ENCODE results near the gene ITGA2.
A peak's percentile ranks its signal among the peaks of the same experiment; 100 is the strongest.

The ITGA2 gene

DNA sequence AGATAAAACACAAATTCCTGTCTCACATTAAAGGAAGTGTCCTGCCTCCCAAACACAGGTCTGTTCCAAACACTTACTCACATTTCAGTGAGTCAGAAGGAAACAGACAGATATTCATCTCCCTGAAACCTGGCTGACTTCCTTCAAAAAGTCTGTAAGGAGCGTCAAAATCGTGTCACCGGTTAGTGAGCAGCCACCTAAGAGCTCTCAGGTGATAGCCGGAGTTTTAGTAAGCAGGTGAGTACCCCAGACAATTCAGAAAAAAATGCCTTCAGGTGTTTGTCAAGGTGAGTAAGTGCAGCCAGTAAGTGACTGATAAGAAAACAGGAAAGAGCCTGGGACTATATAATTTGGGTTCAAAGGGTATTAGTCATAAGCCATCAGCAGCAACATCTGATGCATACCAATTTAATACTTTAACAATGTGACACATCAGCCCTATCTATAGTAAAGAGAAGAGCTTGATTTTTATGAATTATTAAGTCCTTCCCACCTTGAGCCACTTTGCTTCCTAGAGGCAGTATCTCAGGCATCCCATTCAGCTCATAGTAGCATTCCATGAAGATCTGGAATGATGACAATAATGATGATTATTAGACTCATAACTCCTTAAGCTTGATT lies 1.3 kb upstream of the ITGA2 start:
- DNase-seq (ENCODE audit: low read depth), result peak; percentile 42
- no peak overlapping the region for H3K4me3 ChIP-seq (replicated peaks; ENCODE audit: low read depth, low read length)
- TF ChIP-seq, protein P1, sequence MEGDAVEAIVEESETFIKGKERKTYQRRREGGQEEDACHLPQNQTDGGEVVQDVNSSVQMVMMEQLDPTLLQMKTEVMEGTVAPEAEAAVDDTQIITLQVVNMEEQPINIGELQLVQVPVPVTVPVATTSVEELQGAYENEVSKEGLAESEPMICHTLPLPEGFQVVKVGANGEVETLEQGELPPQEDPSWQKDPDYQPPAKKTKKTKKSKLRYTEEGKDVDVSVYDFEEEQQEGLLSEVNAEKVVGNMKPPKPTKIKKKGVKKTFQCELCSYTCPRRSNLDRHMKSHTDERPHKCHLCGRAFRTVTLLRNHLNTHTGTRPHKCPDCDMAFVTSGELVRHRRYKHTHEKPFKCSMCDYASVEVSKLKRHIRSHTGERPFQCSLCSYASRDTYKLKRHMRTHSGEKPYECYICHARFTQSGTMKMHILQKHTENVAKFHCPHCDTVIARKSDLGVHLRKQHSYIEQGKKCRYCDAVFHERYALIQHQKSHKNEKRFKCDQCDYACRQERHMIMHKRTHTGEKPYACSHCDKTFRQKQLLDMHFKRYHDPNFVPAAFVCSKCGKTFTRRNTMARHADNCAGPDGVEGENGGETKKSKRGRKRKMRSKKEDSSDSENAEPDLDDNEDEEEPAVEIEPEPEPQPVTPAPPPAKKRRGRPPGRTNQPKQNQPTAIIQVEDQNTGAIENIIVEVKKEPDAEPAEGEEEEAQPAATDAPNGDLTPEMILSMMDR (IDR thresholded peaks at IDR 0.05; ENCODE audit: low read length, missing control alignments), result no peak

DNA sequence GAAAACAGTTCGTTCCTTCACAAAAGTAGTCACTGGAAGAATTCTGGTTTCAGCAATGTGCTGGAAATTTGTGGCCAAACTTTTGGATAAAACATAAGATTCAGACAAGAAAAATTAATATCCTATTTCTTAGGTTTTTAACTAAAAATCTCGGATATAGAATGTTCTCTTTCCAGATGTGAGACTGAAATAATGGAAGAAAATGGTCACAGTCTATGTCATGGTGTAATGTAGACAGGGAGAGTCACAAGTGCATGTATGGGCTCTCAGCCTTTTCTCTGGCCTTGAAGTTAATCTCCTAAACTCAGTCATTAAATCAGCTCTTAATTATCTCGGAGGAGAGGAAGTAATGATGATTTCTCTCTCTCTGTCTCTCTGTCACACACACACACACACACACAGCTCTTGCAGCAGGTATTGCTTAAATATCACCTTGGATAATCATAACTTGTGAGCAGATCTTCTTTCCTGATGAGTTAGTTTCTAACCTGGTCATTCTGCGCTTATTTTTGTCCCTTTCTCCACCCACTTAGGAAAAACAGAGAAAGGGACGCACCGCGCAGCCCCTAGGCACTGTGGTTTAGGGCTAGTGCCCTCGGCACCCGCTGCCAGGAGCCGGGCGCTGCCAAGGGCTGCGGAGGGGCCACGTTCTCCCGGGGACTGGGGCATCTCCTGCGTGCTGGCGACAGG lies 672 bp upstream of the ITGA2 start:
- TF ChIP-seq, protein P1 (IDR thresholded peaks at IDR 0.05; ENCODE audit: low read length, missing control alignments), result no peak
- peak overlapping the region; percentile 76 for H3K4me3 ChIP-seq (replicated peaks; ENCODE audit: low read depth, low read length)
- no peak for DNase-seq (ENCODE audit: low read depth)

DNA sequence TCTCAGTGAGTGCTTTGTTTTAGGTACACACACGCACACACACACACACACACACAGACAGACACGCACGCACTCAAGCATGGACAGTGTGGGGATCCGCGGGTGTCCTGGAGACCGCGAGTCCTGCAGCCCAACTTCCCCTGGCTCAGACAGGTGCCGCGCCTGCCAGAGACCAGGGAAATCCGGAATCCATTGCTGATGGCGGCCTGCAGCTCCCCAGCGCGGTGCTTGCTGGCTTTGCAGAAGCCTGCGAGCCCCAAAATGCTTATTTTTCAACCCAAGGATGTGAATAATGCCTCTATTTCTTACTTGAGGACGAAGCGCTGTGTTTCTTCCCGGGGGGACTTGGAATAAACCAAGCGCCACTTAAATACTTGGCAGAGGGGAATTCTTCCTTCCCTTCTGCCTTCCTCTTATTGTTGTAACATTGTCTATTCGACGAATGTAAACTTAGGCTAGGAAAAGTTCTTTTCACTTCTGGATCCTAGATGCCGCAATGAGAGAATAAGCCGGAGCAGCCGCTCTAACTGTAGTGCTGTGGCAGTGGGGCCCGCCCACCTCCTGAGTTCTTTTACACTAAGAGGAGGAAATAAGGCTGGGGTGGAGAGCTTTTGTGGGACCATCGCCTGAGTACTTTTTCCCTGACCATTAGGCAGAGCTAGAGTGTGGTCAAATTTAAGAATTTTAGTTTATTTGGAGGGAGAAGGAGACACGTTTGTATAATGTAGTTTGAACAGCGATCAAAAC lies 802 bp downstream of the ITGA2 start:
- TF ChIP-seq, protein P1 (IDR thresholded peaks at IDR 0.05; ENCODE audit: low read length, missing control alignments), result peak; percentile 33
- H3K4me3 ChIP-seq (replicated peaks; ENCODE audit: low read depth, low read length), result peak overlapping the region; percentile 76
- DNase-seq (ENCODE audit: low read depth), result peak; percentile 56

DNA sequence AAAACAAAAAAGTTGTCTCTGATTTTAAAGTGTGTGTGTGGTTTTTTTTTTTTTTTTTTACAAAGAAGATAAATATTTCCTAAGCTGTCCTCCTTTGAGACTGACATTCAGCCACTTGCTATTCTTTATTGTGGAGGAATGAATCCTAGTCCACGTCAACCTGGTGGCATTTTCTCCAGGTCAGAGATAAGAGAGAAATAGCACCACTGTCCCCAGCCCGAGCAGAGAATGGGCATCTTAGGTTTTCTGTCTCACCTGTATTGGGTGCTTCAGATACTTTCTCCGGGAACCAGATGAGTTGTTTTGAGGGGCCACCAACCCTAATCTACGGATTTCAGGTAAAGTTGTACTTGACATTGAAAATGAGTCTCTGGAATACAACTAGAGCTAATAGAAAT lies 1.4 kb downstream of the ITGA2 start:
- H3K4me3 ChIP-seq (replicated peaks; ENCODE audit: low read depth, low read length), result peak overlapping the region; percentile 76
- DNase-seq (ENCODE audit: low read depth), result no peak
- TF ChIP-seq, protein P1 (IDR thresholded peaks at IDR 0.05; ENCODE audit: low read length, missing control alignments), result no peak

DNA sequence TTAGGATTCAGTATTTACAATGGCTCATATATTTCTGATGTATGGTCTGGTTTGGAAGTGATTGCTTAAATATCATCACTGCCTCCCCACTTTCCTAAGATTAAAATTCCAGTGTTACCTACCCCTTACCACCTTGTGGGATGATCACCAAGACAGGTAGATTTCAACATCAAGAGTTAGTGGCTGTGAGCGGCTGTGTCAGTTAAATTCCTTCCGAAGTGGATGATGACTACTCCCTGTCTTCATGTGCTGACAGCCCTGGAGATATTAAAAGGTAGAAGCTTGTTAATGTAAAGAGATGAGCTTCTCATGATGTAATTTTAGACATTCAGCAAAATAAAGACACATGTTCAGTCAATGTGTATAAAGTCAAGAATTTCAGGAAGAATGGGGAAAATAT lies 4.2 kb downstream of the ITGA2 start:
- TF ChIP-seq, protein P1 (IDR thresholded peaks at IDR 0.05; ENCODE audit: low read length, missing control alignments), result no peak
- no peak for DNase-seq (ENCODE audit: low read depth)
- H3K4me3 ChIP-seq (replicated peaks; ENCODE audit: low read depth, low read length), result no peak overlapping the region

DNA sequence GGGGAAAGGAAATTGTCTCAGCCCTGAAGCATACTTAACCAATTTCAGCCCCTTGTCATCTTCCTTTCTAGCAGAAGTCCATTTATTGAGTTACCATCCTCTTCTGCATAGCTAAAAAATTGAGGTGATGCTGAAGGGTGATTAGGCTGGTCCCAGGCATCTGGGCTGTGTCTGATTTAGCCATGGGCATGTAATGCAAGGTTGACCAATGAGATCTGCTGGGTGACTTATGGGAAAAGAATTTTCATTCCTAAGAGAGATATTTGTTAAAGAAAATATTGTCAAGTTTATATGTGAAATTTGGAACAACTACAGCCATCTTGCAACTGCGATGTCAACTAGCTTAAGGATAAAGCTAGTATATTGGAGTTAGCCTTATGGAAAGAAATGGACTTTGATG lies 5.1 kb downstream of the ITGA2 start:
- TF ChIP-seq, protein P1 (IDR thresholded peaks at IDR 0.05; ENCODE audit: low read length, missing control alignments), result no peak
- no peak overlapping the region for H3K4me3 ChIP-seq (replicated peaks; ENCODE audit: low read depth, low read length)
- DNase-seq (ENCODE audit: low read depth), result no peak

Measured in fibroblast of pulmonary artery (primary cell).